CD14-positive monocyte (primary cell): Measurements from ENCODE around the gene SUPT4H1. TPM values are rescaled to one million over a fixed set of nuclear protein-coding genes. Genes with fewer than 3 reads are reported as not detected.

Experiments
- DNase-seq, 3 donors: peaks; one replicate each; pipeline ENCODE4 v3.0.0-alpha.2; 2011 to 2022
- H2AFZ ChIP-seq: 2 replicates; pipeline ENCODE4 v1.6.0; 2012; ENCODE audit warnings: mild to moderate bottlenecking, low read depth, low read length, inconsistent platforms; ENCODE audit not compliant: insufficient read depth, poor library complexity, severe bottlenecking
- H3K27ac ChIP-seq, 2 donors: 1 replicate in 1 of 2; 2 replicates in 1 of 2; pipeline ENCODE4 v1.5.1; 2012 to 2013; ENCODE audit warnings: low read length in 2 of 2, control low read depth in 1 of 2, inconsistent platforms in 1 of 2, low read depth in 1 of 2, mild to moderate bottlenecking in 1 of 2
- H3K27me3 ChIP-seq, 2 donors: one replicate each; pipeline versions ENCODE4 v1.6.0 to v1.6.1; 2011 to 2013; ENCODE audit warnings: low read length in 2 of 2; ENCODE audit not compliant: control insufficient read depth in 2 of 2, insufficient read depth in 2 of 2
- H3K36me3 ChIP-seq, 2 donors: replicated peaks in 1 of 2; 1 replicate in 1 of 2; 2 replicates in 1 of 2; pipeline versions ENCODE4 v1.5.1 to v1.6.1; 2012 to 2013; ENCODE audit warnings: low read length in 2 of 2, control low read depth in 1 of 2, inconsistent platforms in 1 of 2, mild to moderate bottlenecking in 1 of 2; ENCODE audit not compliant: insufficient read depth in 2 of 2, control insufficient read depth in 1 of 2
- H3K4me1 ChIP-seq, 2 donors: 1 replicate in 1 of 2; 2 replicates in 1 of 2; pipeline versions ENCODE4 v1.5.1 to v1.6.1; 2012 to 2013; ENCODE audit warnings: low read length in 2 of 2, control low read depth in 1 of 2, inconsistent platforms in 1 of 2, mild to moderate bottlenecking in 1 of 2, moderate library complexity in 1 of 2; ENCODE audit not compliant: insufficient read depth in 2 of 2, control insufficient read depth in 1 of 2
- H3K4me2 ChIP-seq: replicated peaks from 2 replicates; pipeline ENCODE3; 2012; ENCODE audit warnings: low read length, moderate library complexity, mild to moderate bottlenecking; ENCODE audit not compliant: poor library complexity, severe bottlenecking; ENCODE audit errors: extremely low read depth
- H3K4me3 ChIP-seq, 3 experiments: fragments of 200-600 bp in 1 of 3; sonication (generic) in 1 of 3; replicated peaks in 1 of 3; 1 replicate in 2 of 3; 2 replicates in 1 of 3; pipeline ENCODE4 v1.5.1; 2011 to 2013; ENCODE audit warnings: low read length in 3 of 3, mild to moderate bottlenecking in 3 of 3, control low read depth in 2 of 3, low read depth in 2 of 3, inconsistent platforms in 1 of 3, moderate library complexity in 1 of 3
- H3K79me2 ChIP-seq: 2 replicates; pipeline ENCODE4 v1.6.0; 2012; ENCODE audit warnings: mild to moderate bottlenecking, control low read depth, inconsistent platforms, low read length, moderate library complexity; ENCODE audit not compliant: insufficient read depth
- H3K9ac ChIP-seq: 2 replicates; pipeline ENCODE4 v1.6.0; 2017; ENCODE audit warnings: low read length, mild to moderate bottlenecking; ENCODE audit not compliant: insufficient read depth, poor library complexity, severe bottlenecking
- H3K9me3 ChIP-seq, 2 donors: replicated peaks in 1 of 2; 1 replicate in 1 of 2; 2 replicates in 1 of 2; pipeline versions ENCODE4 v1.5.1 to v1.6.1; 2012 to 2013; ENCODE audit warnings: low read length in 2 of 2, control low read depth in 1 of 2; ENCODE audit not compliant: control insufficient read depth in 1 of 2, insufficient read depth in 1 of 2
- H4K20me1 ChIP-seq: 2 replicates; pipeline ENCODE4 v1.6.0; 2012; ENCODE audit warnings: mild to moderate bottlenecking, low read length, control low read depth, moderate library complexity; ENCODE audit not compliant: insufficient read depth
- H3K27ac Mint-ChIP-seq, 7 donors: one replicate each; pipeline ENCODE4 v1.8.0; 2020; ENCODE audit warnings: mild to moderate bottlenecking in 7 of 7, mixed read lengths in 7 of 7, moderate library complexity in 6 of 7, inconsistent platforms in 2 of 7
- H3K27me3 Mint-ChIP-seq, 3 donors: one replicate each; pipeline ENCODE4 v1.8.0; 2021 to 2022; ENCODE audit warnings: low read depth in 3 of 3, mild to moderate bottlenecking in 3 of 3, mixed read lengths in 3 of 3, moderate library complexity in 3 of 3, inconsistent platforms in 1 of 3
- H3K36me3 Mint-ChIP-seq, 2 donors: one replicate each; pipeline ENCODE4 v1.8.0; 2020; ENCODE audit warnings: mixed read lengths in 2 of 2, inconsistent platforms in 1 of 2, mild to moderate bottlenecking in 1 of 2
- H3K4me1 Mint-ChIP-seq: one replicate; pipeline ENCODE4 v1.8.0; 2020; ENCODE audit warnings: mild to moderate bottlenecking, mixed read lengths
- H3K4me3 Mint-ChIP-seq, 2 donors: one replicate each; pipeline ENCODE4 v1.8.0; 2020; ENCODE audit warnings: mild to moderate bottlenecking in 2 of 2, mixed read lengths in 2 of 2, moderate library complexity in 1 of 2
- H3K9me3 Mint-ChIP-seq, 7 donors: one replicate each; pipeline ENCODE4 v1.8.0; 2020 to 2022; ENCODE audit warnings: mixed read lengths in 7 of 7, mild to moderate bottlenecking in 6 of 7, moderate library complexity in 6 of 7, inconsistent platforms in 2 of 7
- WGBS: methylation state at CpG from one replicate; pipeline ENCODE4 v1.1.5; 2013; ENCODE audit warnings: missing lambda C conversion rate; ENCODE audit not compliant: insufficient coverage; 5-methylcytosine and 5-hydroxymethylcytosine counted together
- intact Hi-C, 2 donors: fragments of 100-400 bp; cut with micrococcal nuclease; formaldehyde crosslinking; loops; one replicate each; pipeline versions ENCODE4 v1.15.0 to v1.15.1; 2023
- polyA plus RNA-seq, 3 donors: library from polyadenylated mRNA; depleted of rRNA in 1 of 3; unstranded in 2 of 3; stranded (reverse) in 1 of 3; fragments of 300-500 nt in 2 of 3; fragments of >200 nt in 1 of 3; fragmentation: Illumina TruSeq in 2 of 3; gene quantifications; 1 replicate in 2 of 3; 2 replicates in 1 of 3; pipeline ENCODE4 v1.2.3, GENCODE V29; 2012 to 2021
- TF ChIP-seq, protein P1 (sequence below): fragments of 200-600 bp; IDR thresholded peaks from one replicate; pipeline ENCODE4 v1.8.0; 2022; ENCODE audit warnings: antibody characterized with exemption, mild to moderate bottlenecking

Gene SUPT4H1
- polyA plus RNA-seq, 3 donors = 144 to 251 (median 241) TPM

GRCh38 chr17:58388302-58389190, 36.5 kb upstream of the SUPT4H1 start:
- 70% methylated on average over 2 of the region's 3 CpGs for WGBS
- peaks cover 22% of the 10 kb centered on the region for H3K4me1 Mint-ChIP-seq
- no peak overlapping the region for H3K27ac Mint-ChIP-seq
- Histone ChIP-seq H4K20me1 (no peaks in the 10 kb centered on the region), H3K4me1 (peaks cover 10 to 11% of the 10 kb centered on the region in 2 donors), H3K9ac (no peak overlapping the region), H2AFZ (no peak overlapping the region), H3K9me3 (no peaks in the 10 kb centered on the region), H3K36me3 (no peaks in the 10 kb centered on the region), H3K4me3 (no peak overlapping the region), H3K27me3 (peaks cover 0 to 5% of the 10 kb centered on the region in 2 donors), H3K27ac (no peak overlapping the region), H3K4me2 (no peak overlapping the region), H3K79me2 (no peaks in the 10 kb centered on the region)
- intact Hi-C loops = no loop called here
- H3K36me3 Mint-ChIP-seq = no peaks in the 10 kb centered on the region
- H3K27me3 Mint-ChIP-seq = peaks cover 8 to 25% (median 10%) of the 10 kb centered on the region in 3 donors
- no peak for DNase-seq
- H3K4me3 Mint-ChIP-seq = no peak overlapping the region
- TF ChIP-seq, protein P1, sequence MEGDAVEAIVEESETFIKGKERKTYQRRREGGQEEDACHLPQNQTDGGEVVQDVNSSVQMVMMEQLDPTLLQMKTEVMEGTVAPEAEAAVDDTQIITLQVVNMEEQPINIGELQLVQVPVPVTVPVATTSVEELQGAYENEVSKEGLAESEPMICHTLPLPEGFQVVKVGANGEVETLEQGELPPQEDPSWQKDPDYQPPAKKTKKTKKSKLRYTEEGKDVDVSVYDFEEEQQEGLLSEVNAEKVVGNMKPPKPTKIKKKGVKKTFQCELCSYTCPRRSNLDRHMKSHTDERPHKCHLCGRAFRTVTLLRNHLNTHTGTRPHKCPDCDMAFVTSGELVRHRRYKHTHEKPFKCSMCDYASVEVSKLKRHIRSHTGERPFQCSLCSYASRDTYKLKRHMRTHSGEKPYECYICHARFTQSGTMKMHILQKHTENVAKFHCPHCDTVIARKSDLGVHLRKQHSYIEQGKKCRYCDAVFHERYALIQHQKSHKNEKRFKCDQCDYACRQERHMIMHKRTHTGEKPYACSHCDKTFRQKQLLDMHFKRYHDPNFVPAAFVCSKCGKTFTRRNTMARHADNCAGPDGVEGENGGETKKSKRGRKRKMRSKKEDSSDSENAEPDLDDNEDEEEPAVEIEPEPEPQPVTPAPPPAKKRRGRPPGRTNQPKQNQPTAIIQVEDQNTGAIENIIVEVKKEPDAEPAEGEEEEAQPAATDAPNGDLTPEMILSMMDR = no peak
- peaks cover 0 to 3% (median 0%) of the 10 kb centered on the region in 7 donors for H3K9me3 Mint-ChIP-seq

DNA sequence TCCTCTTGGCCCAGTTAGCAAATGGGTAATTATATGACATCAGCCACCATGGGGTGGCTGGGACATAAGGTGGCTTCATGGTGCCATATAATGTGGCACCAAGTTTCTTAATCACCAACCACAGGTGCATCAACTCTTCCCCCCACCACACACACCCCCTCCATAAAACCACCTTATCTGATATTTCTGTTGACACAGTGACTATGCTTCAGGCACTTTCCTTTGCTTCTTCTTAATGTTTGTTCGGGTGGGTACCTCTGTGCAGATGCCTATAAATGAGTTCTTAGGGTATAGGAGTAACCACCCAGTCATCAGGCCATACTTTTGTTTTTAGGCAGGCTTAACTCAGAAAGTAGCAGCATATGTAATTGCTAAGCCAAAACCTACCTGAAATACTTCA, 35.8 kb upstream of the SUPT4H1 start:
- no peaks in the 10 kb centered on the region for H3K36me3 ChIP-seq
- H3K4me1 ChIP-seq = peaks cover 10 to 11% of the 10 kb centered on the region in 2 donors
- peaks cover 22% of the 10 kb centered on the region for H3K4me1 Mint-ChIP-seq
- no peak overlapping the region for H3K4me3 ChIP-seq
- H3K27ac Mint-ChIP-seq = no peak overlapping the region
- intact Hi-C loops = no loop called here
- H2AFZ ChIP-seq = no peak overlapping the region
- no peaks in the 10 kb centered on the region for H4K20me1 ChIP-seq
- H3K27ac ChIP-seq = no peak overlapping the region
- H3K27me3 ChIP-seq = peaks cover 0 to 5% of the 10 kb centered on the region in 2 donors
- peaks cover 10 to 25% (median 10%) of the 10 kb centered on the region in 3 donors for H3K27me3 Mint-ChIP-seq
- H3K4me3 Mint-ChIP-seq = no peak overlapping the region
- no CpG with 5 or more reads among the region's 1 CpG for WGBS
- DNase-seq = no peak
- H3K36me3 Mint-ChIP-seq = no peaks in the 10 kb centered on the region
- H3K9me3 Mint-ChIP-seq = peaks cover 0 to 3% (median 0%) of the 10 kb centered on the region in 7 donors
- TF ChIP-seq, protein P1 = no peak
- H3K4me2 ChIP-seq = no peak overlapping the region
- no peak overlapping the region for H3K9ac ChIP-seq
- no peaks in the 10 kb centered on the region for H3K79me2 ChIP-seq
- no peaks in the 10 kb centered on the region for H3K9me3 ChIP-seq
